ENCODE measurements around the gene ATP11A.
A peak's percentile ranks its signal among the peaks of the same experiment; 100 is the strongest.

Gene ATP11A

GRCh38 chr13:112877976-112878955 lies 188.4 kb downstream of the ATP11A start:
- no peak overlapping the region for H2BK120ac ChIP-seq (ENCODE audit: low read depth, low read length)
- H3K79me1 ChIP-seq (replicated peaks; ENCODE audit: low read length, poor library complexity, severe bottlenecking): no peaks in the 10 kb centered on the region
- H2AFZ ChIP-seq (ENCODE audit: low read depth, low read length): no peak overlapping the region
- H3K36me3 ChIP-seq (ENCODE audit: control insufficient read depth in 1 of 2, insufficient read depth in 2 of 2, low read depth in 1 of 2, low read length in 2 of 2): peaks cover 37 to 62% of the 10 kb centered on the region in 2 experiments
- no peak overlapping the region for H2BK12ac ChIP-seq (ENCODE audit: low read length in 2 of 2)
- H3K23ac ChIP-seq (ENCODE audit: low read length in 2 of 2): no peak overlapping the region
- no peak overlapping the region for H2AK5ac ChIP-seq (ENCODE audit: low read length, severe bottlenecking)
- no peaks in the 10 kb centered on the region for H3K9me3 ChIP-seq (ENCODE audit: control insufficient read depth, low read length)
- no peak overlapping the region for H3K27ac ChIP-seq (ENCODE audit: low read length, poor library complexity, severe bottlenecking)
- no peaks in the 10 kb centered on the region for H3K27me3 ChIP-seq (ENCODE audit: control insufficient read depth in 1 of 2, insufficient read depth in 1 of 2, low read length in 2 of 2)
- no peak overlapping the region for H2BK15ac ChIP-seq (ENCODE audit: low read depth, poor library complexity, severe bottlenecking)
- H3K18ac ChIP-seq (ENCODE audit: low read depth in 1 of 2, low read length in 2 of 2): no peak overlapping the region
- H3K4me2 ChIP-seq (ENCODE audit: low read length, poor library complexity, severe bottlenecking): no peak overlapping the region
- no peak overlapping the region for H3K4ac ChIP-seq (ENCODE audit: low read depth in 1 of 2, low read length in 2 of 2)
- no peak overlapping the region for H4K8ac ChIP-seq (ENCODE audit: low read length)
- no peak overlapping the region for H2BK5ac ChIP-seq (ENCODE audit: low read depth, low read length, poor library complexity, severe bottlenecking)
- peaks cover 20% of the 10 kb centered on the region for H3K4me1 ChIP-seq (ENCODE audit: control insufficient read depth, insufficient read depth, low read depth, low read length)
- DNase-seq: no peak
- no peak overlapping the region for H3K14ac ChIP-seq (ENCODE audit: low read length in 2 of 2)
- no peak overlapping the region for H4K91ac ChIP-seq (ENCODE audit: low read length)
- WGBS: 93% methylated on average over 28 of the region's 28 CpGs
- no peak overlapping the region for H3K4me3 ChIP-seq (ENCODE audit: insufficient read depth in 1 of 2, low read depth in 1 of 2, low read length in 2 of 2)
- no peak overlapping the region for H3K9ac ChIP-seq (ENCODE audit: low read length)

GRCh38 chr13:112879283-112879833 lies 189.5 kb downstream of the ATP11A start:
- no peak overlapping the region for H3K4ac ChIP-seq (ENCODE audit: low read depth in 1 of 2, low read length in 2 of 2)
- no peaks in the 10 kb centered on the region for H3K27me3 ChIP-seq (ENCODE audit: control insufficient read depth in 1 of 2, insufficient read depth in 1 of 2, low read length in 2 of 2)
- H2AFZ ChIP-seq (ENCODE audit: low read depth, low read length): no peak overlapping the region
- no peak overlapping the region for H2BK15ac ChIP-seq (ENCODE audit: low read depth, poor library complexity, severe bottlenecking)
- H3K23ac ChIP-seq (ENCODE audit: low read length in 2 of 2): no peak overlapping the region
- H4K8ac ChIP-seq (ENCODE audit: low read length): no peak overlapping the region
- 84% methylated on average over 20 of the region's 20 CpGs for WGBS
- peaks cover 16% of the 10 kb centered on the region for H3K4me1 ChIP-seq (ENCODE audit: control insufficient read depth, insufficient read depth, low read depth, low read length)
- H2BK12ac ChIP-seq (ENCODE audit: low read length in 2 of 2): no peak overlapping the region
- no peak overlapping the region for H3K14ac ChIP-seq (ENCODE audit: low read length in 2 of 2)
- no peak overlapping the region for H3K27ac ChIP-seq (ENCODE audit: low read length, poor library complexity, severe bottlenecking)
- no peak overlapping the region for H2BK120ac ChIP-seq (ENCODE audit: low read depth, low read length)
- H3K4me2 ChIP-seq (ENCODE audit: low read length, poor library complexity, severe bottlenecking): no peak overlapping the region
- no peaks in the 10 kb centered on the region for H3K79me1 ChIP-seq (replicated peaks; ENCODE audit: low read length, poor library complexity, severe bottlenecking)
- peak; percentile 5 for DNase-seq
- H3K4me3 ChIP-seq (ENCODE audit: insufficient read depth in 1 of 2, low read depth in 1 of 2, low read length in 2 of 2): no peak overlapping the region
- H2BK5ac ChIP-seq (ENCODE audit: low read depth, low read length, poor library complexity, severe bottlenecking): no peak overlapping the region
- H3K9me3 ChIP-seq (ENCODE audit: control insufficient read depth, low read length): no peaks in the 10 kb centered on the region
- no peak overlapping the region for H3K18ac ChIP-seq (ENCODE audit: low read depth in 1 of 2, low read length in 2 of 2)
- peaks cover 37 to 58% of the 10 kb centered on the region in 2 experiments for H3K36me3 ChIP-seq (ENCODE audit: control insufficient read depth in 1 of 2, insufficient read depth in 2 of 2, low read depth in 1 of 2, low read length in 2 of 2)
- no peak overlapping the region for H4K91ac ChIP-seq (ENCODE audit: low read length)
- H3K9ac ChIP-seq (ENCODE audit: low read length): no peak overlapping the region
- no peak overlapping the region for H2AK5ac ChIP-seq (ENCODE audit: low read length, severe bottlenecking)

GRCh38 chr13:112880221-112880641 lies 190.4 kb downstream of the ATP11A start:
- Histone ChIP-seq H4K91ac (ENCODE audit: low read length) (no peak overlapping the region), H3K27ac (ENCODE audit: low read length, poor library complexity, severe bottlenecking) (no peak overlapping the region), H3K4me2 (ENCODE audit: low read length, poor library complexity, severe bottlenecking) (no peak overlapping the region), H3K4me3 (ENCODE audit: insufficient read depth in 1 of 2, low read depth in 1 of 2, low read length in 2 of 2) (no peak overlapping the region), H4K8ac (ENCODE audit: low read length) (no peak overlapping the region), H2AK5ac (ENCODE audit: low read length, severe bottlenecking) (no peak overlapping the region), H2BK12ac (ENCODE audit: low read length in 2 of 2) (no peak overlapping the region), H3K9ac (ENCODE audit: low read length) (no peak overlapping the region), H2BK120ac (ENCODE audit: low read depth, low read length) (no peak overlapping the region), H3K9me3 (ENCODE audit: control insufficient read depth, low read length) (no peaks in the 10 kb centered on the region), H2AFZ (ENCODE audit: low read depth, low read length) (no peak overlapping the region), H3K18ac (ENCODE audit: low read depth in 1 of 2, low read length in 2 of 2) (no peak overlapping the region), H3K23ac (ENCODE audit: low read length in 2 of 2) (no peak overlapping the region), H3K36me3 (ENCODE audit: control insufficient read depth in 1 of 2, insufficient read depth in 2 of 2, low read depth in 1 of 2, low read length in 2 of 2) (peaks cover 40 to 61% of the 10 kb centered on the region in 2 experiments), H3K4ac (ENCODE audit: low read depth in 1 of 2, low read length in 2 of 2) (no peak overlapping the region), H3K27me3 (ENCODE audit: control insufficient read depth in 1 of 2, insufficient read depth in 1 of 2, low read length in 2 of 2) (no peaks in the 10 kb centered on the region), H3K14ac (ENCODE audit: low read length in 2 of 2) (no peak overlapping the region), H2BK5ac (ENCODE audit: low read depth, low read length, poor library complexity, severe bottlenecking) (no peak overlapping the region), H3K4me1 (ENCODE audit: control insufficient read depth, insufficient read depth, low read depth, low read length) (peaks cover 19% of the 10 kb centered on the region), H2BK15ac (ENCODE audit: low read depth, poor library complexity, severe bottlenecking) (no peak overlapping the region), H3K79me1 (replicated peaks; ENCODE audit: low read length, poor library complexity, severe bottlenecking) (no peaks in the 10 kb centered on the region)
- 96% methylated on average over 22 of the region's 22 CpGs for WGBS
- no peak for DNase-seq

DNA sequence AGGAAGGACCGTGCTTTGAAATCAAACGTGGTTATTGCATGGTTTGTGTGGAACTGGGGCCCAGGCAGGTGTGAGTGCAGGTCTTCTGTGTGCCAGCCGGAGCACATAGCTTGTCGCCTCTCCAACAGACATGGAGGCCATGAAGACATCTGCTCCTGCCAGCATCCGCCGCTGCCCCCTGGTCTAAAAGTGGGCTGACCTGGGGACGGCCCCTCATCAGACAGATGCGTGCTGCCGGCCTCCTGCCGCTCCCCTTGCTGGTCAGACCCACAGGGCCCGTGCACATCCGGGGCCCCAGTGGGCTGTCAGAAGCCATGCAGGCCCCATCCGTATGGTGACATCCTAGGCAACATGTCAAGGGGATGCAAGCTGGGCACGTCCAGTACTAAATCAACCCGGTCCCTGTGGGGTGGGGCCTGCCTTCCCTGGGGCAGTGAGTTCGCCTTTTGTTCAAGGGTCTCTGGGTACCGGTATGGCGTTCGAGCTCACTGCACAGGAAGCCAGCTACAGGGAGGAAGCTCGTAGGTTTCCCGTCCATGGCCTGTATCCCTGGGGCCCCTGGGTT lies 191.2 kb downstream of the ATP11A start:
- H3K18ac ChIP-seq (ENCODE audit: low read depth in 1 of 2, low read length in 2 of 2): no peak overlapping the region
- H2BK15ac ChIP-seq (ENCODE audit: low read depth, poor library complexity, severe bottlenecking): no peak overlapping the region
- 96% methylated on average over 21 of the region's 21 CpGs for WGBS

More for the DNA sequence above, 191.2 kb downstream of the ATP11A start:
- Histone ChIP-seq H4K8ac (ENCODE audit: low read length) (no peak overlapping the region), H3K4me3 (ENCODE audit: insufficient read depth in 1 of 2, low read depth in 1 of 2, low read length in 2 of 2) (no peak overlapping the region), H2BK12ac (ENCODE audit: low read length in 2 of 2) (no peak overlapping the region), H3K27me3 (ENCODE audit: control insufficient read depth in 1 of 2, insufficient read depth in 1 of 2, low read length in 2 of 2) (no peaks in the 10 kb centered on the region), H4K91ac (ENCODE audit: low read length) (no peak overlapping the region), H3K27ac (ENCODE audit: low read length, poor library complexity, severe bottlenecking) (no peak overlapping the region), H3K14ac (ENCODE audit: low read length in 2 of 2) (no peak overlapping the region), H3K4me1 (ENCODE audit: control insufficient read depth, insufficient read depth, low read depth, low read length) (peaks cover 28% of the 10 kb centered on the region), H3K4ac (ENCODE audit: low read depth in 1 of 2, low read length in 2 of 2) (no peak overlapping the region), H3K9me3 (ENCODE audit: control insufficient read depth, low read length) (no peaks in the 10 kb centered on the region), H3K9ac (ENCODE audit: low read length) (no peak overlapping the region), H2BK5ac (ENCODE audit: low read depth, low read length, poor library complexity, severe bottlenecking) (no peak overlapping the region), H3K23ac (ENCODE audit: low read length in 2 of 2) (no peak overlapping the region), H2BK120ac (ENCODE audit: low read depth, low read length) (no peak overlapping the region), H2AFZ (ENCODE audit: low read depth, low read length) (no peak overlapping the region), H3K36me3 (ENCODE audit: control insufficient read depth in 1 of 2, insufficient read depth in 2 of 2, low read depth in 1 of 2, low read length in 2 of 2) (peaks cover 35 to 61% of the 10 kb centered on the region in 2 experiments), H2AK5ac (ENCODE audit: low read length, severe bottlenecking) (no peak overlapping the region), H3K4me2 (ENCODE audit: low read length, poor library complexity, severe bottlenecking) (no peak overlapping the region), H3K79me1 (replicated peaks; ENCODE audit: low read length, poor library complexity, severe bottlenecking) (no peaks in the 10 kb centered on the region)
- no peak for DNase-seq

Measured in mesenchymal stem cell (in vitro differentiated cells and primary cell).